Smooth muscle cell of bladder (primary cell): ENCODE measurements around the gene FAM90A26. TPM values are rescaled to one million over a fixed set of nuclear protein-coding genes. Genes with fewer than 3 reads are reported as not detected.

ENCODE experiments used
- total RNA-seq: library from RNA; depleted of rRNA; stranded (reverse); fragments of >200 nt; gene quantifications from 2 replicates; pipeline ENCODE4 v1.2.3, GENCODE V29; 2014

FAM90A26 gene
- total RNA-seq = not detected in 2 replicates

GRCh38 chr4:9169791-9170459 is at the start of gene FAM90A26:
Gene FAM90A26, plus strand, starts transcription at chr4:9170409. Its CDS starts 2,764 bp downstream, at chr4:9173173.

GRCh38 chr4:9210357-9210756 is 40.1 kb downstream of the FAM90A26 start, which contains the start of gene USP17L10:
Gene USP17L10, plus strand, starts transcription at chr4:9210657. Its CDS starts 0 bp downstream, at chr4:9210657.

GRCh38 chr4:9215105-9215504 is 44.9 kb downstream of the FAM90A26 start, which contains the start of gene USP17L11:
Gene USP17L11, plus strand, starts transcription at chr4:9215405. Its CDS starts 0 bp downstream, at chr4:9215405.

GRCh38 chr4:9219852-9220251 is 49.6 kb downstream of the FAM90A26 start, which contains the start of gene USP17L12:
Gene USP17L12, plus strand, starts transcription at chr4:9220152. Its CDS starts 0 bp downstream, at chr4:9220152.

GRCh38 chr4:9224596-9224995 is 54.4 kb downstream of the FAM90A26 start, which contains the start of gene USP17L13:
Gene USP17L13, plus strand, starts transcription at chr4:9224896. Its CDS starts 0 bp downstream, at chr4:9224896.

Other genes starting within 250 kb of the FAM90A26 start
- gene USP17L10, start 40.2 kb downstream of the FAM90A26 start, total RNA-seq = not detected in 2 replicates
- gene USP17L11, start 45.0 kb downstream of the FAM90A26 start, total RNA-seq = under 0.01 TPM in 1 of 2 replicates, not detected in the other
- not detected in 2 replicates for gene USP17L12, start 49.7 kb downstream of the FAM90A26 start, total RNA-seq
- gene USP17L13, start 54.5 kb downstream of the FAM90A26 start, total RNA-seq = not detected in 2 replicates
- not detected in 2 replicates for gene USP17L15, start 64.0 kb downstream of the FAM90A26 start, total RNA-seq
- not detected in 2 replicates for gene USP17L17, start 73.5 kb downstream of the FAM90A26 start, total RNA-seq
- not detected in 2 replicates for gene USP17L18, start 78.2 kb downstream of the FAM90A26 start, total RNA-seq
- gene USP17L19, start 83.0 kb downstream of the FAM90A26 start, total RNA-seq = not detected in 2 replicates
- gene USP17L20, start 87.7 kb downstream of the FAM90A26 start, total RNA-seq = not detected in 2 replicates
- not detected in 2 replicates for gene USP17L21, start 92.5 kb downstream of the FAM90A26 start, total RNA-seq
- gene USP17L22, start 97.2 kb downstream of the FAM90A26 start, total RNA-seq = not detected in 2 replicates
- not detected in 2 replicates for gene USP17L24, start 154.8 kb downstream of the FAM90A26 start, total RNA-seq
- not detected in 2 replicates for gene USP17L25, start 159.5 kb downstream of the FAM90A26 start, total RNA-seq
- not detected in 2 replicates for gene USP17L26, start 164.2 kb downstream of the FAM90A26 start, total RNA-seq
- not detected in 2 replicates for gene USP17L5, start 169.0 kb downstream of the FAM90A26 start, total RNA-seq
- not detected in 2 replicates for gene USP17L27, start 173.7 kb downstream of the FAM90A26 start, total RNA-seq
- gene USP17L28, start 178.5 kb downstream of the FAM90A26 start, total RNA-seq = not detected in 2 replicates
- not detected in 2 replicates for gene USP17L29, start 183.2 kb downstream of the FAM90A26 start, total RNA-seq
- gene USP17L30, start 192.7 kb downstream of the FAM90A26 start, total RNA-seq = not detected in 2 replicates